HCT116 (cell line): Measurements from ENCODE around the gene GALNT13. TPM values are rescaled to one million over a fixed set of nuclear protein-coding genes. Genes with fewer than 3 reads are reported as not detected.

ENCODE experiments used
- ATAC-seq: fragments of 200-7000 bp; cut with Tn5 transposase; 2 replicates; pipeline ENCODE4 v1.9.1; 2020; ENCODE audit warnings: mild to moderate bottlenecking, moderate library complexity
- BruUV-seq: library from RNA; stranded (reverse); fragments of 400-500 nt; replicated peaks from 2 replicates; lab custom pipeline; 2021; lab: Mats Ljungman, UMichigan
- CTCF ChIA-PET: fragments of 300-600 bp; sonication (Branson Sonifier 250); formaldehyde crosslinking; loops from one replicate; lab custom pipeline; 2021; ENCODE audit warnings: antibody characterized with exemption; lab: Charles Lee
- POLR2A ChIA-PET: fragments of 300-600, 350-600 bp; sonication (Branson Sonifier 250); formaldehyde crosslinking; loops from one replicate; lab custom pipeline; 2021; ENCODE audit warnings: antibody characterized with exemption; lab: Charles Lee
- RAD21 ChIA-PET, 2 experiments: fragments of 300-600 bp; sonication (Branson Sonifier 250); formaldehyde crosslinking; loops; one replicate each; lab custom pipeline; 2023; ENCODE audit warnings: low total read pairs in 2 of 2; ENCODE audit not compliant: uncharacterized antibody in 2 of 2, unreplicated experiment in 2 of 2, low non-redundant PET in 1 of 2; lab: Charles Lee
- DNase-seq: peaks from one replicate; pipeline ENCODE4 v3.0.0-alpha.2; 2010; ENCODE audit warnings: low read depth, low spot score
- H2AFZ ChIP-seq: fragments of 200-600 bp; shearing (Covaris generic), sonication (generic); 2 replicates; pipeline ENCODE4 v1.6.1; 2017; ENCODE audit warnings: low read depth, mixed run types, mixed read lengths, antibody characterized with exemption, low read length; ENCODE audit not compliant: poor library complexity, severe bottlenecking
- H3K27ac ChIP-seq: 2 replicates; pipeline ENCODE4 v1.5.1; 2012; ENCODE audit warnings: low read depth, low read length
- H3K27me3 ChIP-seq: fragments of 200-600 bp; sonication (generic); 2 replicates; pipeline ENCODE4 v1.6.1; 2016; ENCODE audit warnings: mixed run types, low read length, mixed read lengths; ENCODE audit not compliant: insufficient read depth
- H3K36me3 ChIP-seq, 2 experiments: fragments of 200-500 bp in 1 of 2; fragments of 200-600 bp in 1 of 2; sonication (Bioruptor generic) in 1 of 2; sonication (generic) in 1 of 2; 2 replicates each; pipeline versions ENCODE4 v1.5.1 to v1.6.1; 2014 to 2016; ENCODE audit warnings: low read length in 2 of 2, inconsistent platforms in 1 of 2, mixed read lengths in 1 of 2, mixed run types in 1 of 2; ENCODE audit not compliant: insufficient read depth in 2 of 2, control insufficient read depth in 1 of 2
- H3K4me1 ChIP-seq, 2 experiments: fragments of 200-600 bp in 1 of 2; sonication (generic) in 1 of 2; 2 replicates each; pipeline versions ENCODE4 v1.5.1 to v1.6.1; 2012 to 2017; ENCODE audit warnings: low read length in 2 of 2, inconsistent platforms in 1 of 2, mild to moderate bottlenecking in 1 of 2, mixed read lengths in 1 of 2, mixed run types in 1 of 2, moderate library complexity in 1 of 2; ENCODE audit not compliant: insufficient read depth in 2 of 2, control insufficient read depth in 1 of 2
- H3K4me2 ChIP-seq: fragments of 200-600 bp; sonication (generic); 2 replicates; pipeline ENCODE4 v1.6.1; 2017; ENCODE audit warnings: mixed run types, low read length, mixed read lengths
- H3K4me3 ChIP-seq, 2 experiments: fragments of 200-600 bp in 1 of 2; sonication (generic) in 1 of 2; replicated peaks in 1 of 2; 2 replicates each; pipeline ENCODE4 v1.5.1; 2011 to 2016; ENCODE audit warnings: low read length in 2 of 2, control low read depth in 1 of 2, low read depth in 1 of 2, mild to moderate bottlenecking in 1 of 2, mixed read lengths in 1 of 2, mixed run types in 1 of 2
- H3K79me2 ChIP-seq: fragments of 200-600 bp; sonication (generic); 2 replicates; pipeline ENCODE4 v1.6.1; 2017; ENCODE audit warnings: mild to moderate bottlenecking, mixed run types, low read length, moderate library complexity, mixed read lengths; ENCODE audit not compliant: insufficient read depth
- H3K9ac ChIP-seq: fragments of 200-600 bp; sonication (generic); 2 replicates; pipeline ENCODE4 v1.6.1; 2016; ENCODE audit warnings: low read length, mixed read lengths
- H3K9me2 ChIP-seq: fragments of 200-600 bp; sonication (generic), shearing (Covaris generic); 2 replicates; pipeline ENCODE4 v1.6.1; 2017; ENCODE audit warnings: mixed run types, mild to moderate bottlenecking, moderate library complexity; ENCODE audit not compliant: insufficient read depth
- H3K9me3 ChIP-seq, 2 experiments: fragments of 200-500 bp in 1 of 2; fragments of 200-600 bp in 1 of 2; sonication (Bioruptor generic) in 1 of 2; sonication (generic) in 1 of 2; 2 replicates each; pipeline ENCODE4 v1.6.1; 2014 to 2017; ENCODE audit warnings: low read length in 2 of 2, mixed read lengths in 2 of 2, inconsistent platforms in 1 of 2, low read depth in 1 of 2, mild to moderate bottlenecking in 1 of 2, mixed run types in 1 of 2, moderate library complexity in 1 of 2; ENCODE audit not compliant: control insufficient read depth in 1 of 2, insufficient read depth in 1 of 2
- H4K20me1 ChIP-seq: fragments of 200-600 bp; sonication (generic), shearing (Covaris generic); 2 replicates; pipeline ENCODE4 v1.6.1; 2017; ENCODE audit warnings: mixed run types, mild to moderate bottlenecking, moderate library complexity; ENCODE audit not compliant: insufficient read depth
- ATF3 ChIP-seq: IDR thresholded peaks from 2 replicates; pipeline ENCODE4 v1.6.1; 2012
- CBX3 ChIP-seq: IDR thresholded peaks from 2 replicates; pipeline ENCODE4 v1.6.1; 2012; ENCODE audit warnings: low read depth
- CEBPB ChIP-seq: IDR thresholded peaks from 2 replicates; pipeline ENCODE4 v1.6.1; 2012; ENCODE audit warnings: low read depth
- ELF1 ChIP-seq: IDR thresholded peaks from 2 replicates; pipeline ENCODE4 v1.6.1; 2012; ENCODE audit warnings: low read depth, borderline replicate concordance
- EZH2 ChIP-seq: fragments of 200-600 bp; sonication (generic); IDR thresholded peaks from 2 replicates; pipeline ENCODE4 v1.6.1; 2017; ENCODE audit warnings: antibody characterized with exemption, mixed run types
- EZH2phosphoT487 ChIP-seq: fragments of 200-600 bp; IDR thresholded peaks from 2 replicates; pipeline ENCODE4 v1.6.1; 2018; ENCODE audit warnings: antibody characterized with exemption, borderline replicate concordance
- FOSL1 ChIP-seq: IDR thresholded peaks from 2 replicates; pipeline ENCODE4 v1.6.1; 2012; ENCODE audit warnings: low read depth
- MAX ChIP-seq: IDR thresholded peaks from 2 replicates; pipeline ENCODE4 v1.6.1; 2012
- POLR2A ChIP-seq: IDR thresholded peaks from 2 replicates; pipeline ENCODE4 v1.7.0; 2011; ENCODE audit warnings: borderline replicate concordance; ENCODE audit not compliant: insufficient read depth, insufficient read length; ENCODE audit errors: extremely low read depth
- POLR2AphosphoS5 ChIP-seq: IDR thresholded peaks from 2 replicates; pipeline ENCODE4 v1.6.1; 2011; ENCODE audit warnings: mild to moderate bottlenecking, low read depth, low read length, moderate library complexity
- RAD21 ChIP-seq: IDR thresholded peaks from 2 replicates; pipeline ENCODE4 v1.6.1; 2012; ENCODE audit warnings: low read depth, mild to moderate bottlenecking
- SP1 ChIP-seq: IDR thresholded peaks from 2 replicates; pipeline ENCODE4 v1.6.1; 2012; ENCODE audit warnings: low read depth
- SRF ChIP-seq: IDR thresholded peaks from 2 replicates; pipeline ENCODE4 v1.6.1; 2012; ENCODE audit warnings: low read depth
- YY1 ChIP-seq: IDR thresholded peaks from 2 replicates; pipeline ENCODE4 v1.6.1; 2011; ENCODE audit warnings: low read length, low read depth, moderate library complexity, mild to moderate bottlenecking; ENCODE audit not compliant: insufficient replicate concordance; ENCODE audit errors: extremely low read depth
- ZFX ChIP-seq: fragments of 450-650 bp; IDR thresholded peaks from 2 replicates; pipeline ENCODE4 v1.6.1; 2017
- intact Hi-C: fragments of 100-400 bp; cut with micrococcal nuclease; formaldehyde crosslinking; loops from 2 replicates; pipeline ENCODE4 v1.10.0; 2022
- total RNA-seq: library from RNA; stranded (reverse); gene quantifications from one replicate; pipeline ENCODE4 v1.2.1, GENCODE V29; 2021; ENCODE audit not compliant: unreplicated experiment

The GALNT13 gene
- total RNA-seq, 1 experiment from 2014 or later: 0.44 TPM

GRCh38 chr2:154455866-154456265 lies 584.1 kb downstream of the GALNT13 start:
- H2AFZ ChIP-seq: no peak overlapping the region
- H3K4me1 ChIP-seq: no peaks in the 10 kb centered on the region
- no peaks in the 10 kb centered on the region for H3K27me3 ChIP-seq
- RAD21 ChIA-PET: no interaction called here
- no peak overlapping the region for H3K4me3 ChIP-seq
- no peak for ATAC-seq
- H3K9me2 ChIP-seq: no peaks in the 10 kb centered on the region; the same call in 1 of the 2 replicates
- no peaks in the 10 kb centered on the region for H3K9me3 ChIP-seq
- H3K4me2 ChIP-seq: no peak overlapping the region
- no peak overlapping the region for H3K9ac ChIP-seq
- no TSS peak for BruUV-seq
- no peak for DNase-seq
- no peak overlapping the region for H3K27ac ChIP-seq
- TF ChIP-seq EZH2 (no peak), CBX3 (no peak), CEBPB (no peak), YY1 (no peak), ZFX (no peak), RAD21 (no peak), POLR2AphosphoS5 (no peak), MAX (no peak), EZH2phosphoT487 (no peak), POLR2A (no peak), ELF1 (no peak), SP1 (no peak), FOSL1 (no peak), ATF3 (no peak), SRF (no peak)
- intact Hi-C loops: no loop called here
- H3K79me2 ChIP-seq: no peaks in the 10 kb centered on the region
- CTCF ChIA-PET: no interaction called here
- H3K36me3 ChIP-seq: no peaks in the 10 kb centered on the region
- POLR2A ChIA-PET: no interaction called here
- H4K20me1 ChIP-seq: no peaks in the 10 kb centered on the region
